ENCODE results near the gene RFX8.

- TF ChIP-seq NFRKB (IDR thresholded peaks at IDR 0.05) (no peak), SP1 (IDR thresholded peaks at IDR 0.05) (no peak), L3MBTL2 (conservative IDR thresholded peaks at IDR 0.05) (no peak), ELF4 (IDR thresholded peaks at IDR 0.05) (no peak), BHLHE40 (IDR thresholded peaks at IDR 0.05; ENCODE audit: borderline replicate concordance) (no peak), FOXA1 (IDR thresholded peaks at IDR 0.05) (no peak), SUZ12 (IDR thresholded peaks at IDR 0.05) (no peak), HDGF (IDR thresholded peaks at IDR 0.05; ENCODE audit: borderline replicate concordance) (no peak), LEF1 (IDR thresholded peaks at IDR 0.05; ENCODE audit: borderline replicate concordance) (no peak), CTBP1 (IDR thresholded peaks at IDR 0.05; ENCODE audit: borderline replicate concordance) (no peak), ZNF384 (IDR thresholded peaks at IDR 0.05) (no peak)
Observed at GRCh38 chr2:101416609-101417008, 58.3 kb downstream of the RFX8 start.
